H1 (cell line): ENCODE measurements around the gene ISOC1. TPM values are rescaled to one million over a fixed set of nuclear protein-coding genes. Genes with fewer than 3 reads are reported as not detected.

Experiments
- CTCF ChIA-PET: fragments of 300-600 bp; sonication (Branson Sonifier 250); formaldehyde crosslinking; loops from one replicate; lab custom pipeline; 2021; ENCODE audit not compliant: partially characterized antibody; lab: Charles Lee
- POLR2A ChIA-PET: fragments of 300-600 bp; sonication (Branson Sonifier 250); formaldehyde crosslinking; loops from one replicate; lab custom pipeline; 2021; ENCODE audit warnings: inconsistent platforms; ENCODE audit not compliant: partially characterized antibody; lab: Charles Lee
- DNase-seq, 2 experiments: peaks; one replicate each; pipeline versions ENCODE4 v3.0.0 to v3.0.0-alpha.2; 2010 to 2022; ENCODE audit warnings: low spot score in 2 of 2, low read depth in 1 of 2, mixed read lengths in 1 of 2
- FAIRE-seq: peaks from 2 replicates; lab custom pipeline; 2011; peaks lifted over from hg19 to GRCh38; lab: Jason Lieb, UNC
- H2AFZ ChIP-seq: 2 replicates; pipeline ENCODE4 v1.8.1; 2012; ENCODE audit warnings: low read length, inconsistent platforms
- H2AK5ac ChIP-seq: 2 replicates; pipeline ENCODE4 v1.6.1; 2013; ENCODE audit warnings: low read depth, low read length
- H2BK120ac ChIP-seq: replicated peaks from 2 replicates; pipeline ENCODE3; 2013; ENCODE audit warnings: low read depth, low read length, inconsistent platforms
- H2BK12ac ChIP-seq: 2 replicates; pipeline ENCODE4 v1.6.1; 2013; ENCODE audit warnings: low read depth, low read length
- H2BK15ac ChIP-seq: 2 replicates; pipeline ENCODE4 v1.6.1; 2013; ENCODE audit warnings: low read length
- H2BK20ac ChIP-seq: 2 replicates; pipeline ENCODE4 v1.6.1; 2013; ENCODE audit warnings: low read length
- H2BK5ac ChIP-seq: 2 replicates; pipeline ENCODE4 v1.6.1; 2013; ENCODE audit warnings: low read depth, low read length
- H3K14ac ChIP-seq: 2 replicates; pipeline ENCODE4 v1.6.1; 2013; ENCODE audit warnings: inconsistent platforms; ENCODE audit not compliant: insufficient read length
- H3K18ac ChIP-seq: 2 replicates; pipeline ENCODE4 v1.6.1; 2013; ENCODE audit warnings: low read length; ENCODE audit errors: extremely low read depth
- H3K23ac ChIP-seq: 2 replicates; pipeline ENCODE4 v1.6.1; 2013; ENCODE audit warnings: inconsistent platforms; ENCODE audit not compliant: insufficient read length
- H3K23me2 ChIP-seq: 2 replicates; pipeline ENCODE4 v1.6.1; 2013; ENCODE audit warnings: low read depth, low read length
- H3K27ac ChIP-seq: 2 replicates; pipeline ENCODE4 v1.6.1; 2011; ENCODE audit warnings: low read depth, low read length, inconsistent platforms
- H3K27me3 ChIP-seq, 4 experiments: replicated peaks in 1 of 4; 1 replicate in 1 of 4; 2 replicates in 3 of 4; pipeline versions ENCODE4 v1.6.1 to v1.8.1; 2011 to 2013; ENCODE audit warnings: low read length in 3 of 4, mild to moderate bottlenecking in 3 of 4, inconsistent platforms in 2 of 4, mixed read lengths in 2 of 4, moderate library complexity in 1 of 4; ENCODE audit not compliant: control insufficient read depth in 3 of 4, insufficient read depth in 3 of 4; ENCODE audit errors: extremely low read depth in 1 of 4
- H3K36me3 ChIP-seq, 4 experiments: 2 replicates each; pipeline versions ENCODE4 v1.6.1 to v1.8.1; 2011 to 2013; ENCODE audit warnings: mild to moderate bottlenecking in 4 of 4, low read length in 3 of 4, moderate library complexity in 2 of 4, control low read depth in 1 of 4, inconsistent platforms in 1 of 4; ENCODE audit not compliant: insufficient read depth in 4 of 4, control insufficient read depth in 2 of 4
- H3K4ac ChIP-seq: replicated peaks from 2 replicates; pipeline ENCODE3; 2013; ENCODE audit warnings: low read length, low read depth, mixed read lengths, inconsistent platforms; ENCODE audit not compliant: insufficient read length
- H3K4me1 ChIP-seq, 4 experiments: replicated peaks in 1 of 4; 1 replicate in 1 of 4; 2 replicates in 3 of 4; pipeline versions ENCODE4 v1.6.1 to v1.8.1; 2011 to 2013; ENCODE audit warnings: low read length in 3 of 4, inconsistent platforms in 2 of 4, mixed read lengths in 1 of 4; ENCODE audit not compliant: insufficient read depth in 4 of 4, control insufficient read depth in 3 of 4
- H3K4me2 ChIP-seq, 2 experiments: 2 replicates each; pipeline versions ENCODE4 v1.6.1 to v1.8.1; 2011 to 2013; ENCODE audit warnings: low read depth in 2 of 2, low read length in 2 of 2, control low read depth in 1 of 2, inconsistent platforms in 1 of 2, mild to moderate bottlenecking in 1 of 2; ENCODE audit not compliant: insufficient read depth in 1 of 2
- H3K4me3 ChIP-seq, 4 experiments: fragments of 200-600, 300-600 bp in 1 of 4; sonication (generic), shearing (Covaris generic), sonication (Bioruptor Twin) in 1 of 4; 2 replicates each; pipeline versions ENCODE4 v1.5.1 to v1.8.1; 2011 to 2016; ENCODE audit warnings: low read length in 4 of 4, low read depth in 3 of 4, control low read depth in 2 of 4, inconsistent platforms in 2 of 4, mild to moderate bottlenecking in 2 of 4, mixed read lengths in 1 of 4, moderate library complexity in 1 of 4; ENCODE audit not compliant: insufficient read depth in 2 of 4; ENCODE audit errors: extremely low read depth in 1 of 4
- H3K56ac ChIP-seq: replicated peaks from 2 replicates; pipeline ENCODE3; 2013; ENCODE audit warnings: low read depth, mild to moderate bottlenecking, mixed read lengths, low read length, inconsistent platforms; ENCODE audit not compliant: insufficient read length
- H3K79me1 ChIP-seq: 2 replicates; pipeline ENCODE4 v1.6.1; 2013; ENCODE audit warnings: low read depth, low read length, control low read depth
- H3K79me2 ChIP-seq, 2 experiments: 2 replicates each; pipeline versions ENCODE4 v1.6.1 to v1.8.1; 2012 to 2013; ENCODE audit warnings: low read length in 2 of 2, mild to moderate bottlenecking in 2 of 2, inconsistent platforms in 1 of 2; ENCODE audit not compliant: insufficient read depth in 2 of 2, control insufficient read depth in 1 of 2
- H3K9ac ChIP-seq, 4 experiments: replicated peaks in 1 of 4; 1 replicate in 1 of 4; 2 replicates in 3 of 4; pipeline versions ENCODE4 v1.6.1 to v1.8.1; 2011 to 2013; ENCODE audit warnings: low read depth in 3 of 4, low read length in 3 of 4, control low read depth in 2 of 4, mild to moderate bottlenecking in 2 of 4, moderate library complexity in 2 of 4, inconsistent platforms in 1 of 4; ENCODE audit errors: extremely low read depth in 1 of 4
- H3K9me3 ChIP-seq, 2 experiments: 2 replicates each; pipeline versions ENCODE4 v1.6.1 to v1.8.1; 2012 to 2013; ENCODE audit warnings: mild to moderate bottlenecking in 2 of 2, moderate library complexity in 2 of 2, control low read depth in 1 of 2, inconsistent platforms in 1 of 2, low read depth in 1 of 2, low read length in 1 of 2, mixed read lengths in 1 of 2; ENCODE audit not compliant: insufficient read depth in 2 of 2
- H4K20me1 ChIP-seq, 2 experiments: replicated peaks in 1 of 2; 2 replicates each; pipeline versions ENCODE3 to v1.8.1; 2011 to 2013; ENCODE audit warnings: inconsistent platforms in 2 of 2, low read length in 2 of 2, mild to moderate bottlenecking in 1 of 2; ENCODE audit not compliant: insufficient read depth in 2 of 2, control insufficient read depth in 1 of 2
- H4K5ac ChIP-seq: 2 replicates; pipeline ENCODE4 v1.6.1; 2013; ENCODE audit warnings: low read length, low read depth, mixed read lengths, inconsistent platforms; ENCODE audit not compliant: insufficient read length
- H4K8ac ChIP-seq: 2 replicates; pipeline ENCODE4 v1.8.0; 2013; ENCODE audit warnings: mild to moderate bottlenecking, moderate library complexity, low read length, inconsistent platforms; ENCODE audit not compliant: insufficient read depth; ENCODE audit errors: extremely low read depth
- H4K91ac ChIP-seq: replicated peaks from 2 replicates; pipeline ENCODE3; 2013; ENCODE audit warnings: low read length, mixed read lengths, inconsistent platforms; ENCODE audit not compliant: insufficient read length
- BACH1 ChIP-seq: IDR thresholded peaks from 2 replicates; pipeline ENCODE4 v1.6.1; 2012; ENCODE audit warnings: low read length, improper control_type of control experiment
- CEBPB ChIP-seq: IDR thresholded peaks from 2 replicates; pipeline ENCODE4 v1.6.1; 2012; ENCODE audit warnings: low read depth, low read length
- CHD1 ChIP-seq: IDR thresholded peaks from 2 replicates; pipeline ENCODE4 v1.6.1; 2012; ENCODE audit warnings: low read depth, low read length, improper control_type of control experiment
- PHF8 ChIP-seq: fragments of 200-600 bp; sonication (generic); conservative IDR thresholded peaks from 2 replicates; pipeline ENCODE4 v1.7.1; 2012; ENCODE audit warnings: low read depth, mild to moderate bottlenecking, inconsistent platforms, low read length, moderate library complexity
- TEAD4 ChIP-seq: IDR thresholded peaks from 2 replicates; pipeline ENCODE4 v1.6.1; 2012; ENCODE audit warnings: low read depth, low read length, inconsistent platforms, mixed read lengths
- polyA plus RNA-seq, 7 experiments: library from polyadenylated mRNA; depleted of rRNA in 3 of 7; stranded (reverse) in 5 of 7; unstranded in 2 of 7; fragments of >200 nt in 5 of 7; fragments of 200-250 nt in 2 of 7; gene quantifications; 1 replicate in 5 of 7; 2 replicates in 1 of 7; 4 replicates in 1 of 7; pipeline versions ENCODE4 v1.2.1 to v1.2.3, GENCODE V29; 2011 to 2013; ENCODE audit warnings: missing spikeins in 2 of 7, mixed read lengths in 2 of 7
- total RNA-seq: library from RNA; stranded (reverse); fragmentation: NEBNext Ultra II Directional; extraction: Animal tissue kit (Norgen Biotek cat#: 25700); gene quantifications from 2 replicates; pipeline ENCODE4 v1.2.1, GENCODE V29; 2021

Gene ISOC1
- total and polyA plus RNA-seq, 2 of the 8 experiments (the other 6 are each of a cell fraction or from before 2014, with no cell fraction given), result 27.7 to 34.9 TPM

DNA sequence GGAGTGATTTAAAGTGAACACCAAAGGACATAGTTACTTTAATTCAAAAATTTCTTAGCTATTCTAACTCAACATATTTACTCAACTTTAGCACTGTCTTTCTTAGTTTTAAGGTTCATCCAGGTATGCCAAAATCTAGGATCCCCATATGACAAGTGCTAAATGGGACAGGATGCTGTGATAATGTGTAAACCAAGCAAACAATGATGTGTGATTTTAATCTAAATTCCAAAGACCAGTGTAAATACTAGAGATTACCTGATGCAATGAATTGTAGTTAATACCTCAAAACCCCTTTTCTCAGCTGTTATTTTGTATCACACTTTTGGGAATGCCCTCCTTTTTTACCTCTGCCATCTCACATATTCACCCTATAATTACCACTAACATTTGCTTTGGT, 26.8 kb upstream of the ISOC1 start:
- no peak overlapping the region for H2BK20ac ChIP-seq
- TF ChIP-seq TEAD4, result no peak
- no peak for TF ChIP-seq CHD1
- TF ChIP-seq PHF8, result no peak
- no peak for TF ChIP-seq BACH1
- no peak for TF ChIP-seq CEBPB
- TF ChIP-seq, all 59 proteins: peak for 0
- H2AFZ ChIP-seq, result no peak overlapping the region
- DNase-seq (no peak), FAIRE-seq (no peak)
- H3K23me2 ChIP-seq, result no peaks in the 10 kb centered on the region
- H4K91ac ChIP-seq, result no peak overlapping the region
- no peak overlapping the region for H3K4me2 ChIP-seq
- H3K9me3 ChIP-seq, result no peaks in the 10 kb centered on the region
- no peak overlapping the region for H4K5ac ChIP-seq
- H3K4me3 ChIP-seq, result no peak overlapping the region
- H2BK5ac ChIP-seq, result no peak overlapping the region
- H3K4ac ChIP-seq, result no peak overlapping the region
- ChIA-PET CTCF (interaction anchor here (0.7 to 1.1 kb wide), 3 partner anchors 10 to 1395 kb away, joined by 3 to 4 read pairs (median 3); no protein-coding TSS in a partner anchor), POLR2A (no interaction called here)
- no peak overlapping the region for H3K14ac ChIP-seq
- no peak overlapping the region for H3K27ac ChIP-seq
- H4K20me1 ChIP-seq, result no peaks in the 10 kb centered on the region
- no peaks in the 10 kb centered on the region for H3K36me3 ChIP-seq
- no peaks in the 10 kb centered on the region for H3K79me1 ChIP-seq
- no peaks in the 10 kb centered on the region for H3K79me2 ChIP-seq
- no peak overlapping the region for H3K23ac ChIP-seq
- no peaks in the 10 kb centered on the region for H3K4me1 ChIP-seq
- H3K18ac ChIP-seq, result no peak overlapping the region
- H3K27me3 ChIP-seq, result no peaks in the 10 kb centered on the region
- no peak overlapping the region for H3K56ac ChIP-seq
- H3K9ac ChIP-seq, result no peak overlapping the region
- no peak overlapping the region for H2BK12ac ChIP-seq
- no peak overlapping the region for H2BK120ac ChIP-seq
- no peak overlapping the region for H2BK15ac ChIP-seq
- no peak overlapping the region for H4K8ac ChIP-seq
- H2AK5ac ChIP-seq, result no peak overlapping the region
